Activated CD4-positive, CD25-positive, alpha-beta regulatory T cell treated with anti-CD3 and anti-CD28 coated beads, Interleukin-2, amount 50 U/mL, for 16 hours (primary cell): Measurements from ENCODE around the gene CARD8.
"Not testable (repeated sequence)": the region's sequence is repeated elsewhere in the genome, so short reads cannot be mapped to it uniquely, and the experiment has no call there.

ENCODE experiments used
- DNase-seq: peaks from one replicate; pipeline ENCODE4 v3.0.0-alpha.2; 2020; ENCODE audit warnings: low read depth, low spot score

CARD8 gene

GRCh38 chr19:48255376-48256303, at the start of gene CARD8:
CARD8 (minus strand) TSS chr19:48255912; CDS start chr19:48241020, 14,892 bp downstream.
- DNase-seq, result peak; percentile 68

- no peak for DNase-seq
These were observed 48.2 kb upstream of the CARD8 start for GRCh38 chr19:48303866-48304265.

GRCh38 chr19:48303367-48303766, 47.7 kb upstream of the CARD8 start:
- DNase-seq, result no peak

- DNase-seq, result no peak
These were observed 46.9 kb upstream of the CARD8 start for GRCh38 chr19:48302600-48302959.

- DNase-seq, result no peak
These were observed 46.3 kb upstream of the CARD8 start for GRCh38 chr19:48301886-48302599.

- DNase-seq, result no peak
These were observed 42.3 kb upstream of the CARD8 start for GRCh38 chr19:48297975-48298374.

GRCh38 chr19:48296963-48297734, 41.4 kb upstream of the CARD8 start:
- DNase-seq, result no peak

GRCh38 chr19:48295458-48295857, 39.7 kb upstream of the CARD8 start:
- no peak for DNase-seq

GRCh38 chr19:48292798-48293197, 37.1 kb upstream of the CARD8 start:
- DNase-seq, result no peak

- DNase-seq, result not testable (repeated sequence)
These were observed 35.7 kb upstream of the CARD8 start for GRCh38 chr19:48291489-48291815.

- peak; percentile 31 for DNase-seq
These were observed 35.2 kb upstream of the CARD8 start for GRCh38 chr19:48290771-48291488.

GRCh38 chr19:48290401-48290770, 34.7 kb upstream of the CARD8 start:
- DNase-seq, result no peak

- no peak for DNase-seq
These were observed 32.0 kb upstream of the CARD8 start for GRCh38 chr19:48287748-48288147.

GRCh38 chr19:48284896-48285295, 29.2 kb upstream of the CARD8 start:
- no peak for DNase-seq

- no peak for DNase-seq
These were observed 28.2 kb upstream of the CARD8 start for GRCh38 chr19:48283908-48284307.

- no peak for DNase-seq
These were observed 24.0 kb upstream of the CARD8 start for GRCh38 chr19:48279747-48280146.

GRCh38 chr19:48274938-48275337, 19.2 kb upstream of the CARD8 start:
- no peak for DNase-seq

- DNase-seq, result no peak
These were observed 18.5 kb upstream of the CARD8 start for GRCh38 chr19:48274173-48274572.

GRCh38 chr19:48271531-48272151, 15.9 kb upstream of the CARD8 start:
- DNase-seq, result no peak

GRCh38 chr19:48269617-48270026, 13.9 kb upstream of the CARD8 start:
- not testable (repeated sequence) for DNase-seq

- DNase-seq, result not testable (repeated sequence)
These were observed 9.6 kb upstream of the CARD8 start for GRCh38 chr19:48265326-48265725.
